ENCODE measurements around the gene BBOX1.
"Not testable (repeated sequence)": the region's sequence is repeated elsewhere in the genome, so short reads cannot be mapped to it uniquely, and the experiment has no call there.

The BBOX1 gene

DNA sequence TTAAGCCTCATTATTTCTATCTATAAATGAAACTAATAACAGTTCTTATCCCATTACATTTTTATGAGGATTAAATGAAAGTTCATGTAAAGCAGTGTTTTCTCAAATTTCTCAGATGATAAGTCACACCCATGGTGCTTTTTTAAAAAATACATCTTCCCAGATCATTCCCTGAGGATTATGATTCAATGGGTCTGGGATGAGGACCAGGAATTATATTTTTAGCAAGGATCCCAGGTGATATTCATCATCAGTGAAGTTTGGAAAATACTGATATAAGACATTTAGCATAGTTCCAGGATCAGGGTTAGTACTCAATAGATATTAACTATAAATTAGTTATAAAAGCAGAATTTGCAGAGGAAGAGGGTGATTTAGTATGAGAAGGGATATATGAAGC is 89.1 kb downstream of the BBOX1 start:
- DNase-seq = no peak

DNA sequence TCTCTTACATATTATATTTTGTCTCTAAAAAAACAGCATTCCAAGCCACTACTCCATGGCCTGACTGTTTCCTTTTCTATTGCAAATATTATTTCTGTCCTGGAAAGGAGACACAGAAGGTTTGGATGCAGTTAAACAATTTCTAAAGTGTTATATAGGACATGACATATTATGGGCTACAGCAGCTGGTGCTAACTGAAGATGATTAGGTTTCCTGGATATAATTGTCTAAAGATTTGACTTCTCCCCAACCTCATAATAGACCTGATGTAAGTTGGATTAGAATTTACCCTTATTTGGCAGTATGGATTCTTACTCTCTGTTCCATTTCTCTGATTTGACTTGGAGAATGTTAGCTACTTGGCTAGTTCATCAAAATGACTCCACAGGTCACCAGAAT is 90.2 kb downstream of the BBOX1 start:
- DNase-seq = no peak

DNA sequence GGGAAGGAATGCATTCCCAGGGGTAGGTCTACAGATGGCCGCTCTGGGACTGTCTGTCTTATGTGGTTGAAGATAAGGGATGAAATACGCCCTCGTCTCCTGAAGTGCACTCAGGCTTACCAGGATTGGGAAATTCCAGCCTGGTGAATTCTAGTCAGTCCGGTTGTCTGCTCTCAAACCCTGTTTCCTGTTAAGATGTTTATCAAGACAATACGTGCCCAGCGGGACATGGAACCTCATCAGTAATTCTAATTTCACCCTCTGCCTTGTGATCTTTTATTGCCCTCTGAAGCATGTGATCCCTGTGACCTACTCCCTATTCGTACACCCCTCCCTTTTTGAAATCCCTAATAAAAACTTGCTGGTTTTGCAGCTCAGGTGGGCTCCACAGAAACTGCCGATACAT is 95.3 kb downstream of the BBOX1 start:
- DNase-seq = not testable (repeated sequence)

DNA sequence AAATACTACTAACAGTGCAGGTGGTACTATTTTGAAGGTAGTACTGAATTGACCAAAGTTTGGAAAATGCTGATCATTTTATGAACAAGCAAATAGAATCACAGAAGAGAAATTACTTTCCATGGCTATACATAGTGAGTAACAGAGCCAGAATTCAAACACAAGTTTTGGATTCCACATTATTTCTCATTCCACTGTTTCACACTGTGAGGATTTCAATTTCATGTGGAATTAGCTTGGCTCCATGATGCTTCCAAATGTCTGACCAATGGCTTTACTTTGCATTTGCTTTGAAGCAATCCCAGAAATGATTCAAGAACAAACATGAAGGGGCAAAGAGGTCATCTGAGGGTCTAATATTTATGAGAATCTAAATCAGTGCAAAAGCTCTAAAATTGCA is 98.1 kb downstream of the BBOX1 start:
- DNase-seq = no peak

DNA sequence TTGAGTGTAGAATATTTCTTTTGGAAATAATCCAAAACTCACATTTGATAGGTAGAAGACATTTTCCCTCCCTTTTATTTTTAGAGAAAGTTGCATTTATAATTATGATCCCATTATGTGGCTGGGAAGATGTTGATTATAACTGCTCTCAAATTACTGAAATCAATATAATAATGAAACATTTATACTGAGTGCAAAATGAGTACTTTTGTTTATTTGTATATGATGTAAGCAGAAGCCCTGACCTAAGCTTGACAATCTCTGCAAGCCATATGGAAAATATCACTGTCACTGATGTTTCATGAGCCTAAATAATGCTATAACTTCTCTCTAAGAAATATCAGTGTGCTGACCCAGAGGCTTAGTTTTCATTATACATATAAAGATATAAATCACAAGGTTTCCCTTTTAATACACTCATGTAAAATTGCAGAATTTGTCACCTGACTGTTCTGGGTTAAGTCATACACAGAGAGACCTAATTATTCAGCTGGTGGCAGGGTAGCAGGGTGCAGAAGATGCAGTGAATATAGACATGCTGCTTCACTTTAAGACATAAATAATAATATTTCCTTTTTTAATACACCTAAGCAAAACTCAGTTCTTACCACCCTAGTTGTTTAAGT is 99.2 kb downstream of the BBOX1 start:
- no peak for DNase-seq

DNA sequence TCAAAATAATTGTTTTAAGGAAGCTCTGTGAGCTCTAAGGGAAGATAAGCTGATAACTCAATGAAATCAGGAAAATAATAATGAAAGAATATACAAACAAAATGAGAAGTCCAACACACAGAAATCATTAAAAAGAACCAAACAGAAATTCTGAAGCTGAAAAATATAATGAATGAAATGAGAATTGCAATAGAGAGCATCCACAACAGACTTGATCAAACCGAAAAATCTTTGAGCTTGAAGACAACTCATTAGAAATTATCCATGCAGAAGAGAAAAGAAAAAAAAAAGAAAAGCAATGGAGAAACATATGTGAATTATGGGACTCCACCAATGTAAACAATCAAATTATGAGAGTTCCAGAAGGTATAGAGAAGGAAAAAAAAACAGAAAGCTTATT is 101.0 kb downstream of the BBOX1 start:
- DNase-seq = no peak

DNA sequence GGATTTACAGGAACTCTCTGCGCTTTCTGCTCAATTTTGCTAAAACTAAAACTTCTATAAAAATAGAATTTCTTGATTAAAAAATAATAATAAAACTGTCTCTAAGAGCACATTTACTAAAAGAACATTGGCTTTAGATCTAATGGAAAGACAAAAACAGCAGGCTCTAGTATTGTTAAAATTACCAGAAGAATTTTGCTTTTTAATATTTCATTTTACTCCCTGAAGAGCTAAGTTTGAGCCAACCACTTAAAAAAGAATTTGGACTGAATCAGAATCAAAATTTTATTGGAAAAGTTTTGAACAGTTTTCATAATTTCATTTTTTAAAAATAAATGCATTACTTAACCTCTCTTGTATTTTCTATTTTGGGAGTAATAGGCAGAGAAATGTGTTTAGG is 107.3 kb downstream of the BBOX1 start:
- no peak for DNase-seq

DNA sequence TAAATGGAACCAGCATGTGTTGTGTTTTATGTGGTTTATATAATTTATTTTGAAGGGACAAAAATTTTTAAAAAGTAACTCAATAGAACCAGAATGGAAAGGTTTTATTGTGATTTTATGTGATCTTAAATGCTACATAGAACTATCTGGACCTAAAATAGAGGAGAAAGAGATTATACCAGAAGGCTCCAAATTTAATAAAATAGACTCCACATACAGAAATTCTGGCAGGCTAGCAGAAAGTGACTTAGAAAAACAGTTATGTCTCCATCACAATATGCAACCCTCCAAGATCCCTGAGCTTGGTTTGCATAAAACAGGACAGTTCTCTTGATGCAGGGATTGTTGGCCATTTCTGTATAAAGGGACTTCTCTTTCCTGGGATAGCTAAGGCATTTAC is 107.9 kb downstream of the BBOX1 start:
- no peak for DNase-seq

DNA sequence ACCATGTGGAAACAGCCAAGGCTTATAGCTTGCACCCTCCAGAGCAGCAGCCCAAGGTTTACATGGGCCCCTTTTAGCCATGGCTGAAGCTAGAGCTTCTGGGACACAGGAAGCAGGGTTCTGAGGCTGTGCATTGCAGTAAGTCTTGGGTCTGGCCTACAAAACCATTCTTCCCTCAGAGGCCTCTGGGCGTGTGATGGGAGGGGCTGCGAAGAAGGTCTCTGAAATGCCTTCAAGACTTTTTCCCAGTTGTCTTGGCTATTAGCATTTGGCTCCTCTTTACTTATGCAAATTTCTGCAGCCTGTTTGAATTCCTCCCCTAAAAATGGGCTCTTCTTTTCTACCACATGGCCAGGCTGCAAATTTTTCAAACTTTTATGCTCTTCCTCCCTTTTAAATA is 109.5 kb downstream of the BBOX1 start:
- DNase-seq = no peak

DNA sequence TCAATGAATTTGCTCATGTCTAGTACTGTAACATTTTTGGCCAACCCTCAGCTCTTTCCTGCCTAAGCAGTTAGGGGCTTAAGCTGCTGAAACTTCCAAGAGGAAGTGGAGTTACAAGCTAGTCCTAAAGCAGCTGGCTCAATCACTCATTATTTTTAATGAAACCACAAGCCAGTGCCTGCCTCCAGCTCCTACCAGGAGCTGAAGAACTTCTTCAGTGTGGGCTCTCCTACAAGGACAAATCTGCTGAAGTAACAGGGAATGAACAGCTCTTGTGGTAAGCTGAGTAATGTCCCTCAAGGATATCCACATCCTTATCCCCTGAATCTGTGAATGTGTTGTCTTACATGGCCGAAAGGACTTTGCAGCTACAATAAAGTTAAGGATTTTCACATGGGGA is 112.5 kb downstream of the BBOX1 start:
- DNase-seq = no peak

DNA sequence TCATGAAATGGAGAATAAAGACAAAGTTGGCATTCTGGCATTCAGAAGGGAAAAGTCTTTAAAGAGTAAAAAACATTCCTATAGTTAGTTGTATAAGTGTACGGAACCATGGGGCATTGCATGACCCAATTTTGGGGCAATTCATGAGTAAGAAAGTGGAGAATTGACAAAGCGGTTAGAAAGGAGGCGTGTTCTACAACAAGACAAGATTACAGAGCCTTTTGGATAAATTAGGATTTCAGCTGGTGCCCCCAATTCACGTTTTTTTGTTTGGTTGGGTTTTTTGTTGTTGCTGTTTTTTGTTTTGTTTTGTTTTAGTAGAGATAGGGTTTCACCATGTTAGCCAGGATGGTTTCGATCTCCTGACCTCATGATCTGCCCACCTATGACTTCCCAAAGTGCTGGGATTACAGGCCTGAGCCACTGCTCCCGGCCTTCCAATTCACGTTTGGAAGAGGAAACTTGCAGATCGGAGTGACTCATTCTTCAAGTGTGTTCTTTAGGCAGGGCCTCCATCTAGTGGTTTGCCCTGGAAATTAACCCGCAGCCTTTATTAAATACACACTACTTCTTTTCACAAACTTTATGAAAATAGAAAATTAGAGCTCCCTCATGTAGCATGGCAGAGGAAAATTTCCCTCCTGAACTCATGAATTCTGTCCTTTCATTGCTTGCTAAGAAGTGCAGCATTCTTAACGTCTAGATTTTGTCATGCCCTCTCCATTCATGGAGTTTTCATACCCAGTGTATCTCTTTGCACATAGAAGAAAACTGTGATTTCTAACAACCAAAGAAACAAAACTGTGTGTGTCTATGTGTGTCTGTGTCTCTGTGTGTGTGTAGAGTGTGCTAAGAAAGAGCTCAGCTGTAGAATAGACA is 118.1 kb downstream of the BBOX1 start:
- DNase-seq = no peak

DNA sequence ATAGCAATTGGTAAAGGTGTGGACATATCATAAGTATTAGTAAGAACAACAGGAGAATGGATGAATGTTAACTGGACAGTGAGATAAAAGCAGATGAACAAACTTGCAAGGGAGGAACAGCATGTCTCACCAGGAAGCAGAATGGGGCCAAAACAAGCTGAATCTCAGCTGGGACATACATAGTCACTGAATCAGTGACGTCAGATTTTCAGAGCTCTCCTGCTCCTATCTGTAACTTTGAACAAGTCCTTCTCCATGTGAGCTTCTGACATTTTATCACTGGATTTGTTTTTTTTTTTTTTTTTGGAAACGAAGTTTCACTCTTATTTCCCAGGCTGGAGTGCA is 118.7 kb downstream of the BBOX1 start:
- no peak for DNase-seq

DNA sequence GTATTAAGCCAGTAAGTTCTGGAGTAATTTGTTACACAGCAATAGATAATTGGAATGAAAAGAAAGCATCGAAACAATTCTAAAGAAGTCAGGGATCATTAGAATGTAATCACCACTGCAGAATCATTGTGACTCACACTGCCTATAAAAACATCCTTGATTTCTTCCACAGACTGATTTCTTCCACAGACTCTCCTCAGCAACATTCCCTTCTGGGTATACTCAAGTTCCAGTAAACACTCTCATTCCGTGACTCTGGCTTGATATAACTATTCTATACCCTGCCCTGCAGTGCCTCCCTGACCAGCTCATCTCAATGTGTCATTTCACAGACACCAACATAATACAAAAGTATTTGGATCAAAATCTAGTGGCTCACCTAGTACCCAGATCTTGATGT is 120.5 kb downstream of the BBOX1 start:
- DNase-seq = no peak

DNA sequence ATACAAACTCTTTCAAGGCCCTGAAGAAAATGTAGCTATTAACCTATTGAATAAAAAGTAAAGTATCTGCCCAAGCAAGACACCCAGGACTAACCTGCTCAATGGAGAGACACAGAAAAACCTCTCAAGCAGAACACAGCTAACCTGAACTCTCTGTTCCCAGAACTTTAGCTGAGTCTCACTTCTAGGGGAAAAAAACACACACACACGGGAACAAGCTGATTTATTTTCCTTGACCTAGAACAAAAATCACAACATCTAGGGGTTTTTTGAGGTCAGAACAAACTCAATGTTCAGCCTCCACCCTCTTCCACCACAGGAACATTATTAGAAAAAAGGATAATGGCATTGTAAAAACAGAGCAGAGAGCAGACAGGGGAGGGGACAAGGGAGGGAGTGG is 121.6 kb downstream of the BBOX1 start:
- no peak for DNase-seq

DNA sequence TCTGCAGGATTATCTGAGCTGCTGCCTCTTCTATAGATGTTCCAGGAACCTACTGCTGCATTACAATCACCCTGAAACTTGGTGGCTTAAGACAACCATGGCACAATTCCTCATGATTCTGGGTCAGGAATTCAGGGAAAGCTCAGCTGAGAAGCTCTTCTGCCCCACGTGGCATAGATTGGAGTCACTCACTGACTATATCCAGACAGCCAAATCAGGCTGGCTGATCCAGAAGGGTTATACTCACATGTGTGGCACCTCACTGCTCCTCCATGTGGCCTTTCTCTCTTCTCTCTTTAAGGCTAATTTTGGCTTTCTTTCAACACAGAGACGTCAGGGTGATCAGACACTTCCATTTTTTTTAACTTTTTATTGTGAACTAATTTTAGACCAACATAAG is 125.5 kb downstream of the BBOX1 start:
- no peak for DNase-seq

DNA sequence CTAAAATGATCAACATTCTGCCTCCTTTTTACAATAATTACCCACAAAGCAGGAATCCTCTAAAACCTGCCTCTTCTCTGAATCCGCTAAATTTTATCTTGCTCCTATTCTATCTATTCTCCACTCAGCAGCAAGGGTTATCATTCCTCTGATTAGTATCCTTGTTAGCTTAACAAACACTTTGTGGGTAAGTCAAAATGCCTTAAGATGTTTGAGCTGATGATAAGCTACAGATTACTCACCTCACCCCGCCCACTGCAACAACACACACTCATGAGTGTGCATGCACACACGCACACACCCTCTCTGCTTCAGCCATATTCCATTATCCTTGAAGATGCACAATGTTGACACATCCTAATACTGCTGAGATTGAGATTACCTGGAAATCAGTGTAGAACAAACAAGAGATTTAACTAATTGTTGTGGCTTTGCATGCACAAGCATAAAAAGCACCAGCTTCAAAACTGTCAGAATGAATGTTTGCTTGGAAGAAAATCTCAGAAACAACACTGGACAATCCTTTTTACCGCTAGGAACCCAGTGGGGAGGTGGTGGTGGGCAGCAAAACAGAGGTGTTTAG is 130.9 kb downstream of the BBOX1 start:
- DNase-seq = no peak

DNA sequence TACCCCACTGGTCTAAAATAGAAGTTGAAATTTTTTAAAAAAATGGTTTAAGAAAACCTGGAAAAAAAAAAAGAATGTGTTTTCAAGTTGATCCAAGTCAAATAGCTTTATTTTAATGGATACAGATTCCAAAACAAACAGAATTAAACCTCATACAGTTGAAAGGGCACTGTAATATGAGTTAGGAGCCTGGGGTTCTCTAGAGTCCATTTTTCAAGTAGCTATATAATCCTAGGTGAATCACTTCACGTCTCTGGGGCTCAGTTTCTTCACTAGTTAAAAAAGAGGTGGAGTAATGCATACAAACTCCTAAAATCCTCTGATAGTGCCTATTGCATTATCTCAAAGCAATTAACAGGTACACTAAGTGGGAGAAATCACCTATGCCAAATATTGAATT is 132.9 kb downstream of the BBOX1 start:
- DNase-seq = no peak

DNA sequence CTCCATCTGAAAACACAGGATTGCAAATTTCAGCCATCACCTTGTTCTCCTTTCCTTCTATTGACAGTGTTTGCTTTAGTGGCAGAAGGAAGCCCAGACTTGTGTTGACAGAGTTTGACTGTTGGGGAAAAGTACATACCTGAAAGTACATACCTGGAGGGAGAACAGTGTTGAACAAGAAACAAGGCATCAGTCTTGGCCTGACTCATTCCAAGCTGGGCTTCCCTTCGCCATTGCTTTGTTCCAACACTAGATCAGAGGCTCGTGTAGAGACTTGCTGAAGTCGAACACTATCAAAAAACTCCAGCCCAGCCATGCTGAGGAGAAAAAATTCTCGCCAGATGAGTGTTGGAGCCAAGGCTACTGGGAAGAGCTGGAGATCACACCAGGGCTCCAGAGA is 133.4 kb downstream of the BBOX1 start:
- DNase-seq = no peak

DNA sequence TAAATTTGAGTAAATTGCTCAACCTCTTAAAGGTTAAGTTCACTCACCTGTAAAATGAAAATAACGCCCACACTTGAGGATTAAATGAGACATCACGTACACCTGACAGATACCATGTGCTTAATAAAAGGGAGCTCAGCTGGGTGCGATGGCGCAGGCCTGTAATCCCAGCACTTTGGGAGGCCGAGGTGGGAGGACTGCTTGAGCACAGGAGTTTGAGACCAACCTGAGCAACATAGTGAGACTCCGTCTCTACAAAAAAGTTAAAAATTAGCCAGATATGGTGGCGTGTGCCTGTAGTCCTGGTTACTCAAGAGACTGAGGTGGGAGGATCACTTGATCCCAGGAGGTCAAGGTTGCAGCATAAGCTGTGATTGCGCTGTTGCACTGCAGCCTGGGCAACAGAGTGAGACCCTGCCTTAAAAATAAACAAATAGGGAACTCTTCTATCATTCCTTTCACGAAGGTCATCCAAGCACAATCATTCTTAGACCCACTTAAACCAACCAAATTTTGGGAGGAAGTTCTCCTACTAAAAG is 134.1 kb downstream of the BBOX1 start:
- DNase-seq = no peak

DNA sequence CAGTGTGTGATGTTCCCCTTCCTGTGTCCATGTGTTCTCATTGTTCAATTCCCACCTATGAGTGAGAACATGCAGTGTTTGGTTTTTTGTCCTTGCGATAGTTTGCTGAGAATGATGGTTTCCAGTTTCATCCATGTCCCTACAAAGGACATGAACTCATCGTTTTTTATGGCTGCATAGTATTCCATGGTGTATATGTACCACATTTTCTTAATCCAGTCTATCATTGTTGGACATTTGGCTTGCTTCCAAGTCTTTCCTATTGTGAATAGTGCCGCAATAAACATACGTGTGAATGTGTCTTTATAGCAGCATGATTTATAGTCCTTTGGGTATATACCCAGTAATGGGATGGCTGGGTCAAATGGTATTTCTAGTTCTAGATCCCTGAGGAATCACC is 134.9 kb downstream of the BBOX1 start:
- not testable (repeated sequence) for DNase-seq
